SK-N-SH (cell line): ENCODE measurements around the gene ALDH7A1. TPM values are rescaled to one million over a fixed set of nuclear protein-coding genes. Genes with fewer than 3 reads are reported as not detected.

Source experiments
- CTCF ChIA-PET: fragments of 300-600, 350-600 bp; formaldehyde crosslinking; extraction: SDS; loops from one replicate; lab custom pipeline; 2021; lab: Yijun Ruan, JAX
- POLR2A ChIA-PET: fragments of 350-600 bp; sonication (Branson Sonifier 250); formaldehyde crosslinking; extraction: SDS; loops from one replicate; lab custom pipeline; 2020; ENCODE audit warnings: antibody characterized with exemption, inconsistent platforms; lab: Yijun Ruan, JAX
- DNase-seq: peaks from one replicate; pipeline ENCODE4 v3.0.0; 2012
- H2AFZ ChIP-seq: fragments of 200-600 bp; sonication (generic); 2 replicates; pipeline ENCODE4 v1.8.1; 2016; ENCODE audit warnings: antibody characterized with exemption, mild to moderate bottlenecking, low read depth
- H3F3A ChIP-seq: fragments of 200-600 bp; sonication (generic); replicated peaks from 2 replicates; pipeline ENCODE3; 2016; ENCODE audit warnings: antibody characterized with exemption, mild to moderate bottlenecking; ENCODE audit not compliant: insufficient read depth
- H3K27ac ChIP-seq, 2 experiments: fragments of 200-500 bp in 1 of 2; fragments of 200-600 bp in 1 of 2; sonication (Bioruptor generic) in 1 of 2; sonication (generic), shearing (Covaris generic) in 1 of 2; 2 replicates each; pipeline versions ENCODE4 v1.5.1 to v1.6.1; 2014 to 2016; ENCODE audit warnings: low read depth in 2 of 2, inconsistent platforms in 1 of 2, low read length in 1 of 2, mild to moderate bottlenecking in 1 of 2, mixed read lengths in 1 of 2
- H3K27me3 ChIP-seq: fragments of 200-600 bp; sonication (generic), shearing (Covaris generic); 2 replicates; pipeline ENCODE4 v1.6.1; 2016; ENCODE audit warnings: mixed run types; ENCODE audit not compliant: insufficient read depth
- H3K36me3 ChIP-seq, 2 experiments: fragments of 200-500 bp in 1 of 2; fragments of 200-600 bp in 1 of 2; sonication (Bioruptor generic) in 1 of 2; sonication (generic) in 1 of 2; replicated peaks in 1 of 2; 2 replicates each; pipeline versions ENCODE3 to v1.5.1; 2014 to 2016; ENCODE audit warnings: low read length in 1 of 2, mild to moderate bottlenecking in 1 of 2; ENCODE audit not compliant: insufficient read depth in 2 of 2, control insufficient read depth in 1 of 2
- H3K4me1 ChIP-seq, 2 experiments: fragments of 200-500 bp in 1 of 2; fragments of 200-600 bp in 1 of 2; sonication (Bioruptor generic) in 1 of 2; sonication (generic), shearing (Covaris generic) in 1 of 2; 2 replicates each; pipeline versions ENCODE4 v1.5.1 to v1.6.1; 2014 to 2016; ENCODE audit warnings: low read depth in 1 of 2, low read length in 1 of 2, mixed run types in 1 of 2; ENCODE audit not compliant: insufficient read depth in 2 of 2, control insufficient read depth in 1 of 2
- H3K4me2 ChIP-seq: fragments of 200-600 bp; sonication (generic), shearing (Covaris generic); 2 replicates; pipeline ENCODE4 v1.6.1; 2017; ENCODE audit warnings: mixed run types
- H3K4me3 ChIP-seq, 2 experiments: fragments of 200-500 bp in 1 of 2; fragments of 200-600 bp in 1 of 2; sonication (Bioruptor generic) in 1 of 2; sonication (generic), shearing (Covaris generic) in 1 of 2; 2 replicates each; pipeline versions ENCODE4 v1.5.1 to v1.8.1; 2014 to 2016; ENCODE audit warnings: low read depth in 2 of 2, inconsistent platforms in 1 of 2, low read length in 1 of 2, mild to moderate bottlenecking in 1 of 2, mixed read lengths in 1 of 2, moderate library complexity in 1 of 2
- H3K79me2 ChIP-seq: fragments of 200-600 bp; sonication (generic); 2 replicates; pipeline ENCODE4 v1.8.1; 2017; ENCODE audit warnings: mild to moderate bottlenecking; ENCODE audit not compliant: insufficient read depth
- H3K9ac ChIP-seq: fragments of 200-600 bp; sonication (generic); 2 replicates; pipeline ENCODE4 v1.6.1; 2017; ENCODE audit warnings: mixed run types
- H3K9me2 ChIP-seq: fragments of 200-600 bp; sonication (generic); 2 replicates; pipeline ENCODE4 v1.6.1; 2017; ENCODE audit warnings: mixed run types
- H3K9me3 ChIP-seq: fragments of 200-600 bp; sonication (generic); 2 replicates; pipeline ENCODE4 v1.6.1; 2017; ENCODE audit warnings: mixed run types, mild to moderate bottlenecking, moderate library complexity
- H4K20me1 ChIP-seq: fragments of 200-600 bp; sonication (generic); 2 replicates; pipeline ENCODE4 v1.6.1; 2017; ENCODE audit warnings: mild to moderate bottlenecking, mixed run types; ENCODE audit not compliant: insufficient read depth
- CTCF ChIP-seq: fragments of 200-600 bp; sonication (generic); IDR thresholded peaks from 2 replicates; pipeline ENCODE4 v1.6.1; 2017; ENCODE audit warnings: antibody characterized with exemption, mild to moderate bottlenecking, moderate library complexity
- FOXJ3 ChIP-seq: sonication (generic); formaldehyde crosslinking; IDR thresholded peaks from 2 replicates; pipeline ENCODE4 v1.5.1; 2020; ENCODE audit warnings: mild to moderate bottlenecking, missing genetic modification reagents
- GABPA ChIP-seq: IDR thresholded peaks from 2 replicates; pipeline ENCODE4 v1.4.0; 2012; ENCODE audit warnings: low read depth, mild to moderate bottlenecking
- IRF3 ChIP-seq: fragments of 150-350 bp; IDR thresholded peaks from 2 replicates; pipeline ENCODE4 v1.6.1; 2016; ENCODE audit warnings: mild to moderate bottlenecking, low read depth, low read length
- MXI1 ChIP-seq: IDR thresholded peaks from 2 replicates; pipeline ENCODE4 v1.6.1; 2012; ENCODE audit warnings: mild to moderate bottlenecking, low read depth, low read length, improper control_type of control experiment
- RAD21 ChIP-seq: IDR thresholded peaks from 2 replicates; pipeline ENCODE4 v1.6.1; 2012; ENCODE audit warnings: mild to moderate bottlenecking, low read length
- SIN3A ChIP-seq: IDR thresholded peaks from 2 replicates; pipeline ENCODE4 v1.6.1; 2012; ENCODE audit warnings: low read depth, mild to moderate bottlenecking, low read length, moderate library complexity, borderline replicate concordance
- TAF1 ChIP-seq: IDR thresholded peaks from 2 replicates; pipeline ENCODE4 v1.6.1; 2012; ENCODE audit warnings: low read depth, mild to moderate bottlenecking, low read length, moderate library complexity, borderline replicate concordance
- USF2 ChIP-seq: fragments of 150-350 bp; IDR thresholded peaks from 2 replicates; pipeline ENCODE4 v1.6.1; 2017; ENCODE audit warnings: antibody characterized with exemption, low read length, low read depth, borderline replicate concordance
- ZBTB33 ChIP-seq: IDR thresholded peaks from 2 replicates; pipeline ENCODE4 v1.4.0; 2012; ENCODE audit warnings: low read depth, borderline replicate concordance
- WGBS: methylation state at CpG from one replicate; pipeline ENCODE4 v1.1.6; 2017; ENCODE audit warnings: low lambda C conversion rate; 5-methylcytosine and 5-hydroxymethylcytosine counted together
- polyA plus RNA-seq, 3 experiments: library from polyadenylated mRNA; depleted of rRNA; stranded (reverse); fragments of >200 nt; gene quantifications; 2 replicates each; pipeline ENCODE4 v1.2.3, GENCODE V29; 2012

Gene ALDH7A1
- polyA plus RNA-seq, 1 of the 3 experiments (the other 2 are of a cell fraction): 44.5 TPM

- CTCF ChIA-PET: interaction anchor here (1.7 kb wide), 2 partner anchors 15 to 22 kb away, joined by 6 read pairs; no protein-coding TSS in a partner anchor
- no peaks in the 10 kb centered on the region for H3K36me3 ChIP-seq
- no peak overlapping the region for H3K4me2 ChIP-seq
- no peak for DNase-seq
- H2AFZ ChIP-seq: no peak overlapping the region
- H3K4me1 ChIP-seq: peaks cover 6 to 21% of the 10 kb centered on the region in 2 experiments; a peak in 3 of 4 replicates
- H3F3A ChIP-seq: no peaks in the 10 kb centered on the region
- TF ChIP-seq GABPA (no peak), CTCF (no peak), IRF3 (no peak), MXI1 (no peak), USF2 (no peak), RAD21 (no peak), FOXJ3 (CRISPR knock-in tag) (no peak), SIN3A (no peak), ZBTB33 (no peak), TAF1 (no peak)
- no peak overlapping the region for H3K4me3 ChIP-seq
- H3K9ac ChIP-seq: no peak overlapping the region
- no peak overlapping the region for H3K27ac ChIP-seq
- POLR2A ChIA-PET: interaction anchor here (0.5 kb wide), 1 partner anchor 164 kb away, joined by 3 read pairs; no protein-coding TSS in a partner anchor
- no peaks in the 10 kb centered on the region for H4K20me1 ChIP-seq
- H3K9me3 ChIP-seq: no peaks in the 10 kb centered on the region
- H3K79me2 ChIP-seq: no peaks in the 10 kb centered on the region
- no peaks in the 10 kb centered on the region for H3K27me3 ChIP-seq
- WGBS: 94% methylated on average over 9 of the region's 9 CpGs
- no peaks in the 10 kb centered on the region for H3K9me2 ChIP-seq
These were observed 80.4 kb downstream of the ALDH7A1 start for GRCh38 chr5:126514558-126515141.
